ENCODE measurements around the gene NEU1.

NEU1 gene

DNA sequence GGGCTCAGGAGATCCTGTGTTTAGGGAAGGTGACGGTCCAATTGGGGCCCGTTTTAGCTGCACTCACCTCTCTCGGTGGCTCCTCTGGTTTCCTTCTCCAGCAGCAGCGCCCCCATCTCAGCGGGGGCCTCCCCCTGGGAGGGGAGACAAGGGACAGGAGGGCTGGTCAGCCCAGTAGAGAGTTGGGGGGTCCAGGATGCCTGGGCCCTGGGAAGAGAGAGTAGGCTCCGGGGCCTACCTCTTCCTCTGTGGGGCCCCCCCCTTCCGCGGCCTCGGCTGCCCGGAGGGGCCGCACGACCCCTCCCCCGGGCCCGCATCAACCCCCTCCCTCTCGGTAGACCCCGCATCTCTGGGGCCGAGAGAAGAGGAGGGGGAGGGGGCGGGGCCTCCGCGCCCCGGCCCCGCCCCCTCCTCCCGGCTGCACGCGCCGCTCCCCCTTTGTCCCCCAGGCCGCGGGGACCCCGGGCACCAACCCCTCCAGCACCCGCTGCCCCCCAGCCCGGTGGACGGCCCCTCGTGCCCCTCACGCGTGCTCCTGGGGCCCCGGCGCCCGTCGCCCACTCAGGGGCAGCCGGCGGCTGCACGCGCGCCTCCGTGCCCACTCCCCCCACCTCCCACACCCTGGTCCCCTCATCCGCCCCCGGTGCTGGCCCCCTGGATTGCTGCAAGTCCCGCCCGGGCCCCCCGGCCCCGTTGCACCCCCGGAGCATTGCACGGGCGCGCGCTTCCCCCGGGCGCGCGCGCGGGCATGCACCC, 34.4 kb upstream of the NEU1 start:
- FAIRE-seq (no peak), DNase-seq (ENCODE audit: insufficient read length, low spot score) (no peak)

GRCh38 chr6:31896493-31896855, 33.9 kb upstream of the NEU1 start:
- FAIRE-seq (no peak), DNase-seq (ENCODE audit: insufficient read length, low spot score) (no peak)

GRCh38 chr6:31892821-31893220, 30.2 kb upstream of the NEU1 start:
- FAIRE-seq (no peak), DNase-seq (ENCODE audit: insufficient read length, low spot score) (no peak)

- DNase-seq (ENCODE audit: insufficient read length, low spot score) = no peak
- FAIRE-seq = no peak
Observed at GRCh38 chr6:31889331-31889972, 26.8 kb upstream of the NEU1 start.

- FAIRE-seq (peak; percentile 35), DNase-seq (ENCODE audit: insufficient read length, low spot score) (peak; percentile 67)
Observed at GRCh38 chr6:31888276-31889258, 25.9 kb upstream of the NEU1 start.

- FAIRE-seq = no peak
- no peak for DNase-seq (ENCODE audit: insufficient read length, low spot score)
Observed at GRCh38 chr6:31887173-31888007, 24.8 kb upstream of the NEU1 start.

GRCh38 chr6:31886541-31886991, 23.9 kb upstream of the NEU1 start:
- DNase-seq (ENCODE audit: insufficient read length, low spot score) = no peak
- FAIRE-seq = no peak

GRCh38 chr6:31884528-31885035, 22.0 kb upstream of the NEU1 start:
- DNase-seq (ENCODE audit: insufficient read length, low spot score) (no peak), FAIRE-seq (no peak)

DNA sequence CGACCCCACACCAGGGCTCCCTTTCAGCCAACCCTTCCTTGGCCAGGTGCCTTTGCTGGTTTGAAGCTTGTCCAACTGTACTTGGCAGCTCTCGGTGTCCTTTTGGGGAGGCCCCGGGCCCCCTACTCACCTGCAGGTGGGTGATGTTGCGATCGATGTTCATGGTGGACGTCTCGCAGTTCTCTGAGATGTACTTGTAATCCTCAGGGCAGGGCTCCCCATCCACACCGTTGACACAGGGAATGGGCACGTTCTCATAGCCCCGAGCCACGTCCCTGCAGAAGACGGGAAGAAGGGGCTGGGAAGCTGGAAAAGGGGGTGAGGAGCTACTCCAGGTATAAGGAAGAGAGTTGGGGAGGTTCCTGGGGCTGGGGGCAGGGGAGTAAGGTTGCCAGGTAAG, 21.1 kb upstream of the NEU1 start:
- FAIRE-seq = no peak

DNA sequence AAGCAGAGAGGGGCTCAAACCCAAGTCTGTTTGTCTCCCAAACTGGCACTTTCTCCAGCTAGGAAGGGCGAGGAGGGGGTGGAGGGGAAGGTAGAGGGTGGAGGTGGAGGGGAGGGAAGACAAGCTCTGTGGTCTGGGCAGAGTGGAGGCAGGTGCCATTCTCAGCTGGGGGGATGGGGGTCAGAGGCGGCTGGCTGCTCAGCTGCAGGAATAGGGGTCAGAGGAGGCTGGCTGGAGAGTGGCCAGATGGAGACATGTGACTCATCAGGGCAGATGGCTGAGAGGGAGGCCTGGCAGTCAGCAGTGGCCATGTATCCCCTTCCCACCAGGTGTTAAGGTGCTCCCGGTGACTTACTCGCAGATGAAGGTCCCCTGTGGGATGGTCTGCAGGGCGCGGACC, 19.7 kb upstream of the NEU1 start:
- no peak for FAIRE-seq

More for the DNA sequence above, 21.1 kb upstream of the NEU1 start:
- no peak for DNase-seq (ENCODE audit: insufficient read length, low spot score)

DNA sequence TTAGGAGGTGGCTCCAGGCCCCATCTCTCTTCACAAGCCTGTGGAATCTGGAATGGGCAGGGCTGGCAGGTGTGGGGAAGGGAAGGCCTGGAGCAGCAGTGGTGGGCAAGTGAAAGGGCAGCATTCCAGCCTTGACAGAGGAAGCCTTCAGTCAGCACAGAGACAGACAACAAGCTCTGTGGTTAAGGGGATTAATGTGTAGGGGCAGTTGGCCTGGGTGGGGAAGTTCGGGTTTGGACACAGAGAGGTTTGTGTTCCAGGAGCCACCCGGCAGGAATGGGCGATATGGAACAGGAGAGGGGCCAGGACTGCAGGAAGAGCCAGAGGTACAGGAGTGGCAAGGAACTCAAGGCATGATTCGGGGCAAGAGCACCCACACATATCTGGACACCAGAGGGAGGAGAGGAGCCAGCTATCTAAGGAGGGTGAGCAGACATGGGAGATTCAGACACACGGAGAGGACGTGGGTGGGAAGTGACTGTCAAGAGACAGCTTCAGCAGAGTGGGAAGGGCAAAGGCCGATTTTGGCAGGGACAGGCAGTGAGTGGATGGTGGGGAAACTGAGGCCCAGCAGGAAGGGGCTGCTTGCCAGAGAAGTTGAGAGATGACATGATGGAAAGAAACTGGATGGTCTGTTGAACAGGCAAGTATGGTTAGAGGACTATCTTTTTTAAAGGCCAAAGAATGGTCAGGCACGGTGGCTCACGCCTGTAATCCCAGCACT, 18.7 kb upstream of the NEU1 start:
- DNase-seq (ENCODE audit: insufficient read length, low spot score) (no peak), FAIRE-seq (no peak)

More for the DNA sequence above, 19.7 kb upstream of the NEU1 start:
- no peak for DNase-seq (ENCODE audit: insufficient read length, low spot score)

DNA sequence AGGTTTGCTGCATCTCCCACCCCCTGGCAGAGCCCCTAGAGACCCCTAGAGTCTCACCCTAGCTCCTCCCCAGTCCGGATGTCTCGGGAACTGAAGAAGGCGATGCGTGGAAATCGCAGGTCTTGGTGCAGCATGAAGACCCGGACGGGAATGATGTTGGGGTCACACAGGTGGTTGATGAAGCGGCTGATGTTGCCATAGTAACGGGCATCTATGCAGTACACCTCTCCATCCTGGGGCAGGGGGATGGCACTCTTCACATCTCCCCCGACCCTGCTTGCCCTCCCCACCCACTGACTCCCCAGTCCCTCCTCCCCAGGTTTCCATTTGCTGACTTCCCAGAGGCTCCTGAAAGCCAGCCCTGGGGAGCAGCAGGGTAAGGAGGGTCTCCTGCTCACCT, 18.0 kb upstream of the NEU1 start:
- DNase-seq (ENCODE audit: insufficient read length, low spot score) (no peak), FAIRE-seq (no peak)

- DNase-seq (ENCODE audit: insufficient read length, low spot score) (no peak), FAIRE-seq (no peak)
Observed at GRCh38 chr6:31879901-31880300, 17.3 kb upstream of the NEU1 start.

DNA sequence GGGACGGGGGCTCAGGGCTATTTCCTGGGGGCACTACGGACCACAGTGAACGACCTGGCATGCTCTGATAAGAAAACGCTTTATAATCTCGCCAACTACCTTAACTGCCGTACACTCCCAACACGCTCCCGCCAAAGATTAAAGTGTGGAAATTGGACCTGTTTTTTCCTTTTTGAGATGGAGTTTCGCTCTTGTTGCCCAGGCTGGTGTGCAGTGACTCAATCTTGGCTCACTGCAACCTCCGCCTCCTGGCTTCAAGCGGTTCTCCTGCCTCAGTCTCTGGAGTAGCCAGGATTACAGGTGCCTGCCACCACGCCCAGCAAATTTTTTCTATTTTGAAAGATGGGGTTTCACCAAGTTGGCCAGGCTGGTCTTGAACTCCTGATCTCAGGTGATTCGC, 16.5 kb upstream of the NEU1 start:
- FAIRE-seq (no peak), DNase-seq (ENCODE audit: insufficient read length, low spot score) (no peak)

- no peak for DNase-seq (ENCODE audit: insufficient read length, low spot score)
- no peak for FAIRE-seq
Observed at GRCh38 chr6:31878726-31879125, 16.1 kb upstream of the NEU1 start, which contains the start of gene SLC44A4. SLC44A4 (minus strand) TSS chr6:31878997; CDS start chr6:31878980, 17 bp downstream.

GRCh38 chr6:31878222-31878621, 15.6 kb upstream of the NEU1 start:
- FAIRE-seq (no peak), DNase-seq (ENCODE audit: insufficient read length, low spot score) (no peak)

- DNase-seq (ENCODE audit: insufficient read length, low spot score) = no peak
- FAIRE-seq = no peak
Observed at GRCh38 chr6:31877651-31878161, 15.1 kb upstream of the NEU1 start.

DNA sequence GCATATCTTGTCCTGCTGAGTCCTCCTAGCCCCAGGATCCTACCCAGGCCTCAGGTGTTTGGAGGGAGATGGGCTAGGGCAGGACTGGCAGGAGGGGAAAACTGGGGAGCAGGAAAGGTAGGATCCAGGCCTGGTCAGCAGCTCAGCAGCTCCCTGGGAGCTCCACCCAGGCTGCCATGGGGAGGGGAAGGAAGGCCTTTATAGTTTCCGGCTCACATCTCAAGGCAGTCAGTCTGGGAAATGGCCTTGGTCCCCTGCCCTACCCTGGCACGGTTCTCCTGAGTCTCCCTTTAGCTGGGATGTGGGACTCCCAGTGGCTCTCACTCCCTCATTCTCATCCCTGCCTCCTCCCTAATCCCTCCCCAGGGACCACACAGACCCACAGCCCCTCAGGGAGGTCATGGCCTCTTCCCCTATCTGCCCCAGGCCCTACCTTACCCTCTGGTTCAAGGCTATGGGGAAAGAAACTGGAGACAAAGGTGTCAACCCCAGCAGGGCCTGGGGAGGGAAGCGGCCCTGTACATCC, 14.6 kb upstream of the NEU1 start:
- FAIRE-seq (no peak), DNase-seq (ENCODE audit: insufficient read length, low spot score) (no peak)

DNA sequence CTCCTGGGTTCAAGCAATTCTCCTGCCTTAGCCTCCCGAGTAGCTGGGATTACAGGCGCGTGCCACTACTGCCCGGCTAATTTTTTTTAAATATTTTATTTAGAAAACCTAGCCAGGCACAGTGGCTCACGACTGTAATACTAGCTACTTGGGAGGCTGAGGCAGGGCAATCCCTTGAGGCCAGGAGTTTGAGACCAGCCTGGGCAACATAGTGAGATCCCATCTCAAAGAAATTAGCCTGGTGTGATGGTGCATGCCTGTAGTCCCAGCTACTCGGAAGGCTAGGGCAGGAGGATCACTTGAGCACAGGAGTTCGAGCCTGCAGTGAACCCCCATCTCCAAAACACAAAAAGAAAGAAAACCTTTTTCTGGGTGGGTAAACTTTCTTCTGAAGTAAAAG, 13.7 kb upstream of the NEU1 start:
- DNase-seq (ENCODE audit: insufficient read length, low spot score) = no peak
- no peak for FAIRE-seq

Data from GM19239 (cell line).